Activated gamma-delta T cell treated with anti-CD3 and anti-CD28 coated beads, Interleukin-2, amount 50 U/mL, for 16 hours (primary cell): ENCODE data around the gene TERT.

Source experiments
- DNase-seq: peaks from one replicate; pipeline ENCODE4 v3.0.0-alpha.2; 2020; ENCODE audit warnings: low read depth

Gene TERT

DNA sequence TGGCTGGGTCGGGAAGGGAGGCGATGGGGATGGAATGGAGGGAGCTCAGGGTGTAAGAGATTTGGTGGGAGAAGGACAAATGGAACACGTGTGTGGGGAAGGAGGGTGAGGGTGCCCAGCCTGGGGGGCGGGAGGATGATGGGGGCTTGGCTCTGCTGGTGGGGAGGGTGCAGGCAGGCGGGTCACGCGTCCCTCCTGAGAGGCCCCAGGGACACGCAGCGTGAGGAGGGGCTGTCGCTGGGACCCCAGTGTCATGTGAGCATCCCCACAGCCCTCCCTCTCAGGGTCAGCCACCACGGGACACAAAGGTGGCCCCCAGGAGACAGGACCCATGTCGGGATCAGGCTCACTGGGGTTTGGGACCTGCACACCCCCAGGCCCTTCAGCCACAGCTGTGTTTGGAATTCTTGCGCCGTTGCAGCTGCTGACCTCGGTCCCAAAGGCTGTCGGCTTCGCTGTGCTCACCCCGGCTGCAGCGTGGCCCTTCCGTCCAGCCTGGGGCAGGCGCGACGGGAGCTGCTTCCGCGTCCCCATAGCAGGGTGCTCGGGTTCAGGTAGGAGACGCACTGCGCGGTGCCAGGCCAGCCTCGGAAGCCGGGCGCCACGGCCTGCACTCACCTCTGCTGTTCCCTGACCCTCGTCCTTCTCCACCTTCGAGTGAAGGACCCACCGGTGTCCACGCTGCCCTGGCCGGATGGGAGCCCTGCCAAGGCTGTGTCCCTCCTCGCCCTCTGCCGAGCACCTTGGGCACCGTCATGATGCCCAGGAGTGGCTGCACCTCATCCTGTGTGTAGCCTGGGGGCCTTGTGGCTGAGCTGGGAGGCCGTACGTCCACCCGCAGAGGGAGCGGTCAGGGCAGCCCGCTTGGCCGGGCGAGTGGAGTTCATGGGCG lies 88.1 kb downstream of the TERT start:
- DNase-seq = no peak

DNA sequence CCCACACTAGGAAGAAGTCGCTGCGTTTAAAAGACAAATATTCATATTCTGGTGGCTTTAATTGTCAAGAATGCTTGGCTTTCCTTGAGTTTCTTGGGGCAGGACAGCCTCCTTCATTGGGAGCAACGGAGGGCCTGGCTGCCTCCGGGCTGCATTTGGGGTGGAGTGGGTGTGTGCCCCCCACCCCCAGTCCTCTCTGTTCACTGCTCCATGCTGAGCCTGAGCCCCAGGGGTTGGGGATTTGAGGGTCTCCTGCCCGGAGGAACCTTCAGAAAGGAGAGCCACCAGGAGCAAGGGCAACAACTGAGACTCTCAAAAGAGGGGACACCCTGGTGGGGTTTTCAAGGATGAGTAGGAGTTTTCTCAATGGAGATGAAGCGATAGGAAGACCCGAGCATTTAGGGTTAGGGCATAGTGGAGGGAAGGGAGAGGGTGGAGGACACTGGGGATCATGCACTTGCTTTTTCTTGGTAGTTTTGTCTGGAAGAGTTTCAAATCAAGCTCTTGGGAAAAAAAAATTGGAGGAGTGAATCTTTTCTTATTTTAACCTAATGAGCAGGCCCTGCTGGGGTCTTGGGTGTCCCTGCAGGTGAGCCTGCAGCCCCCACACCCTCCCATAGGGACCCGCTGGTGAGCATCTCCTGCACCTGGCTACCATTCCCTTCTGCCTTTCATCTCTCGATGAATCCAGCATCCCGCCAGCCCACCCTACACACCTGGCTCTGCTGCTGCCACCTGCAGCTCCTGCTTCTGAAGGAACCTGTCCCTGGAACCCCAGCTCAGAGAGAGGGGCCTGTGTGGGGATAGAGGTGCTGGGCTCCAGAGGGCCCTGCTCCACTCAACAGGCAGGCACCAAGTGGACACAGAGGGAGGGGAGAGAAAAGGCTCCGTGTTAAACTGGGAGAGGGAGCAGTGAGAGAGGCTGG lies 89.3 kb downstream of the TERT start:
- no peak for DNase-seq

DNA sequence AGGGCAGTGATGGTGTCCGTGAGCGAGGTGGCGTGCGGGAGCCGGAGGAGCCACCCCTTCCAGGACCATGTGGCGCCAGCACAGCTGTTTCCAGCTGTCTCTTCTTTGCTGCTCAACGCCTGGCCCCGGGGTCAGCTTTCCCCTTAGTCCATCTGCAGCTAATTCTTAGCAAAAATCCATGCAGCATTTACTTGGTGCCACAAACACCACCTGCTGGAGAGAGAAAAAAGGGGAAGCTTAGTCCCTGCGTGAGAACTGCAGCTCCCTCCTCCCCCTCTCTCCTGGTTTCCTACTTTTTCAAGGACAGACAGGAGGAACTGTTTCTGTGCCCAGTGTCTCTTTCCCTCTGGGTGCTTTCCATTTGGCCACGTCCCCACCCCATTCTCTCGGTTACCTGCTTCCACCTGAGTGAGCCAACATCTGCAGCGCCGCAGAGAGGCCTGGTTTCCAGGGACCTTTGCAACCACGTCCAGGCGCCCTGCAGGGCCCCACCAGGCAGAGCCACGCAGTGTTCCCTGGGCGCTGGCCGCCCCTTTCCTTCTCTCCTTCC lies 90.1 kb downstream of the TERT start:
- DNase-seq = no peak

DNA sequence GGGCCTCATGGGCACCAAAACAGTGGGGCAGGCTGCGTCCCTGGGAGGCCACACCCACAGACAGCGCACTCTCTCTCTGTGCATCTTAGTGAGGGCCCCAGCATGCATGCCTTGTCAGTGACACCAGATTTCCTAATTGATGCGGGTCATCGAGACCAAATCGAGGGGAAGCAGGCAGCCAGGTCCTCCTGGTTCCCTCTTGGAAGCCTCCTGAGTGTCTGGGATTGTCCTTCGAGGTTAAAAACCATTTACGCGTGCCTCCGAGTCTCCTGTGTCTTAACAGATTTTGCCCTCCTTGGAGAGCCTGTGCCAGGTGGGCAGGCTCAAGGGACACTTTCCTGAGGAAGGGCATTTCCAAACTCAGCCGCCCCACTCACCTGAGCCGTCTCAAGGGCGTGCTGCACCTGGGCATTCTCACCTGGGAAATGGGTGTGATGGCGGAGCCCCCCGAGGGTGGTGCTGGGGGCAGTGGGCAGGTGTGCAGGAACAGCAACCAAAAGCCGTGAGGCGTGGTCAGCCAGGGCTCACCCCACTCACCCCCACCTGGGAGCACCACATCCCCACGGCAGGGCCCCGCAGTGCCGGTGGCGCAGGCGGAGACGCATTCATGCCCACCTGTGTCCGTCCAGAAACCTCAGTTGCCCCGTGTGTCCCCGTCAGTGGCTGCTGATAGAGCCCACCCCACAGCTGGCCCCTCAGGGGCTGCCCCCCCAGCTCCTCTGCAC lies 90.7 kb downstream of the TERT start:
- DNase-seq = no peak

DNA sequence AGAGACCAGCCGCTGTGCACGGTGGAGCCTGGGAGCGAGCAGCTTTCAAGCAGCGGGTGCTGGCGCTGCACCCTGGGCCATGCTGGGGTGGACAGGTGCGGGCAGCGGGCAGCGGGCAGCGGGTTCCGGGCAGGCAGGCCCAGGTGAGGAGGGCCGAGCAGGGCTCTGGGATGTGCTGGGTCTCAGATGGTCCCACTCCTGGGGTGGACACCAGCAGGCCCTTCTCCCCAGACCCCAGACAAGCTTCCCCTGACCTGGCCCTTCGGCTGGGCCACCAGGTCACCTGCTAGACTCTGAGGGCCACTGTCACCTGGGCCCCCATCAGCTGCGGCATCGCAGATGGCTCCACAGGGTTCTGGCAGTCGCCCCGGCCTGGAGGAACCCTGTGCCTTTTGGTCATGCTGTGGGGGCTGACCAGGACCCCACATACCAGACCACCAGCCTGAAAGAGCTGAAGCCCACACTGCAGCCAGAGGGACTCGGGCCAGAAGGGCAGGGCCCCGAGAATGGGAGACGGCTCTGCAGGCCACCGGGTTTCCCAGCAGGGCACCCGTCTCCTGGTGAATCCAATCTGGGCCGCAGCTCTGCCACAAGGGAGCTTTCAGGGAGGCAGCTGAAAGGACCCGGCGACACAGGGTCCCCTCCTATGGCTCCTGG lies 91.4 kb downstream of the TERT start:
- DNase-seq = no peak
